GM19099 (cell line): ENCODE results near the gene SH3RF2.

Experiments used
- POLR2A ChIP-seq: IDR thresholded peaks from 3 replicates; pipeline ENCODE4 v1.6.1; 2011; ENCODE audit warnings: low read depth; ENCODE audit not compliant: insufficient read length; ENCODE audit errors: extremely low read depth

The SH3RF2 gene

DNA sequence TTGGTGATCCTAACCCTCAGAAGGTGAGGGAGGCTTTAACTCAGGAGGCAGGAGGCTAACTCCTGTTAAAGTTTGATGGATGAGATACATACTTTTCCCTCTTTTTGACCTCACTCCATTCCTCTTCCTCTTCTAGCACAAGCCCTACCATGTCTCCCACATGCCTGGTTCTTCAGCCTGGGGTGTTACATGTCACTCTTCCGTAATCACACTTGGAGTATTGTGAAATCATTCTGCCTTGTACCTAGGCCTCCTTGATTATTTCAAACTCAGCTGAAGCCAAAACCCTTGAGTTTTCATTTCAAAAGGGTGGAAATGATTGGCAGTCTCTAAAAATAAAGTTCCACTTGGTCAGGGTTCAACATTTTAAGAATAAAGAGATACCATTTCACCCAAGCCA is 167.2 kb downstream of the SH3RF2 start:
- no peak for TF ChIP-seq POLR2A

- no peak for TF ChIP-seq POLR2A
Observed at GRCh38 chr5:146105477-146105876, 169.1 kb downstream of the SH3RF2 start, which contains the start of gene PLAC8L1. PLAC8L1 (minus strand) TSS chr5:146105577; CDS start chr5:146104311, 1,266 bp downstream.

DNA sequence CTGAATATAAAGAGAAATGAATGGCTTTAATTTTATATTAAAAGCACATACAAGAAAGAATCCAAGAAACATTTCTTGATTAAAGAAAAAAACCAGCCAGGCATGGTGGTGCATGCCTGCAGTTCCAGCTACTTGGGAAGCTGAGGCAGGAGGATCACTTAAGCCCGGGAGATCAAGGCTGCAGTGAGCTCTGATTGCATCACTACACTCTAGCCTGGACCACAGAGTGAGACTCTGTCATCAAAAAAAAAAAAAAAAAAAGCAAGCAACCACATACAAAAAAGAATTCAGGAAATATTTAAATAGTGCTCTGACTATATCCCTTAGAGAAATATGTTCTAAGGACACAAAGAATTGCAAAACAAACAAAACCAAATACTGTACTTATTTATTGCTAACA is 171.5 kb downstream of the SH3RF2 start:
- TF ChIP-seq POLR2A: no peak

- TF ChIP-seq POLR2A: no peak
Observed at GRCh38 chr5:146109379-146109778, 173.0 kb downstream of the SH3RF2 start.

DNA sequence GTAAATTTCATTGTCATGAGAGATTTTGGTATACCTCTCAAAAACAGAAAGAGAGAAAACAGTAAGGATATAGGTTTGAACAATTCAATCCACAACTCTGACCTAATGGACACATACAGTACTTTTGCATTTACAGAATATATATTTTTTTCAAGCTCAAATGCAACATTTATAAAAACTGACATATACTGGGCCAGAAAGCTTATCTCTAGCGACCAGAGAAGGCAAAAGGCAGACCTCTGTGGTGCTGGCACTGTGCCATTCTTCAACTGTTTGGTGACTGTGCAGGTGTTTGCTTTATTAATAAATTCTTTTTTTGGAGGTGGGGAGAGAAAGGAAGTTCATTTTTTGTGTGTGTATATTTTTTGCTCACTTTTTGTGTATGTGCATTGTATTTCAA is 175.0 kb downstream of the SH3RF2 start:
- no peak for TF ChIP-seq POLR2A

GRCh38 chr5:146112476-146112875 is 176.1 kb downstream of the SH3RF2 start:
- no peak for TF ChIP-seq POLR2A
